GM23248 (cell line): ENCODE data around the gene NCAM2. TPM values are rescaled to one million over a fixed set of nuclear protein-coding genes. Genes with fewer than 3 reads are reported as not detected.

Source experiments
- DNase-seq: peaks from one replicate; pipeline ENCODE4 v3.0.0-alpha.2; 2015
- H2AFZ ChIP-seq: fragments of 200-600 bp; sonication (generic); 2 replicates; pipeline ENCODE4 v1.6.1; 2016; ENCODE audit warnings: antibody characterized with exemption
- H3F3A ChIP-seq: fragments of 200-600 bp; sonication (generic); 2 replicates; pipeline ENCODE4 v1.6.1; 2016; ENCODE audit warnings: mild to moderate bottlenecking, antibody characterized with exemption, mixed run types; ENCODE audit not compliant: insufficient read depth
- H3K27ac ChIP-seq: fragments of 200-600 bp; sonication (generic); 2 replicates; pipeline ENCODE4 v1.5.1; 2016; ENCODE audit warnings: mild to moderate bottlenecking
- H3K27me3 ChIP-seq: fragments of 200-600 bp; sonication (generic); replicated peaks from 2 replicates; pipeline ENCODE4 v1.6.1; 2016; ENCODE audit warnings: mild to moderate bottlenecking; ENCODE audit not compliant: insufficient read depth
- H3K36me3 ChIP-seq: fragments of 200-600 bp; sonication (generic); 2 replicates; pipeline ENCODE4 v1.6.1; 2016; ENCODE audit warnings: low read depth, mild to moderate bottlenecking
- H3K4me1 ChIP-seq: fragments of 200-600 bp; sonication (generic); 2 replicates; pipeline ENCODE4 v1.6.1; 2016; ENCODE audit warnings: mild to moderate bottlenecking; ENCODE audit not compliant: insufficient read depth
- H3K4me2 ChIP-seq: fragments of 200-600 bp; sonication (generic); one replicate; pipeline ENCODE4 v1.6.1; 2016; ENCODE audit warnings: mild to moderate bottlenecking; ENCODE audit not compliant: unreplicated experiment
- H3K4me3 ChIP-seq: fragments of 200-600 bp; sonication (generic); 2 replicates; pipeline ENCODE4 v1.5.1; 2016; ENCODE audit warnings: mild to moderate bottlenecking
- H3K79me2 ChIP-seq: fragments of 200-600 bp; sonication (generic); 2 replicates; pipeline ENCODE4 v1.6.1; 2016; ENCODE audit warnings: mild to moderate bottlenecking; ENCODE audit not compliant: insufficient read depth
- H3K9ac ChIP-seq: fragments of 200-600 bp; sonication (generic); 2 replicates; pipeline ENCODE4 v1.6.1; 2016; ENCODE audit warnings: mild to moderate bottlenecking
- H3K9me2 ChIP-seq: fragments of 200-600 bp; sonication (generic); 2 replicates; pipeline ENCODE4 v1.6.1; 2016; ENCODE audit warnings: mixed run types, mild to moderate bottlenecking, moderate library complexity; ENCODE audit not compliant: insufficient read depth
- H3K9me3 ChIP-seq: fragments of 200-600 bp; sonication (generic); one replicate; pipeline ENCODE4 v1.6.1; 2017; ENCODE audit warnings: low read depth
- H4K20me1 ChIP-seq: fragments of 200-600 bp; sonication (generic); 2 replicates; pipeline ENCODE4 v1.6.0; 2016; ENCODE audit not compliant: insufficient read depth
- EZH2 ChIP-seq: fragments of 200-600 bp; sonication (generic); IDR thresholded peaks from 2 replicates; pipeline ENCODE4 v1.6.1; 2018; ENCODE audit warnings: antibody characterized with exemption, mild to moderate bottlenecking; ENCODE audit not compliant: insufficient read depth, poor library complexity, severe bottlenecking
- EZH2phosphoT487 ChIP-seq: fragments of 200-600 bp; sonication (generic); IDR thresholded peaks from 2 replicates; pipeline ENCODE4 v1.6.1; 2018; ENCODE audit warnings: antibody characterized with exemption, moderate library complexity, mild to moderate bottlenecking, low read depth; ENCODE audit not compliant: insufficient read depth
- WGBS, 2 experiments: methylation state at CpG; one replicate each; pipeline ENCODE4 v1.1.6; 2015 to 2017; ENCODE audit warnings: low lambda C conversion rate in 2 of 2, low coverage in 1 of 2; ENCODE audit errors: missing lambda C conversion rate in 2 of 2; 5-methylcytosine and 5-hydroxymethylcytosine counted together
- in situ Hi-C: fragments of 300-500 bp; cut with MboI; formaldehyde crosslinking; loops from 2 replicates; pipeline ENCODE4 v1.15.0; 2020
- polyA plus RNA-seq: library from polyadenylated mRNA; unstranded; fragments of >200 nt; fragmentation: Nextera tagmentation; extraction: Ambion mirVana; gene quantifications from 2 replicates; pipeline ENCODE4 v1.2.1, GENCODE V29; 2016
- total RNA-seq: library from RNA; depleted of rRNA; stranded (reverse); fragments of >200 nt; shearing (Covaris generic); gene quantifications from 2 replicates; pipeline ENCODE4 v1.2.3, GENCODE V29; 2014

The NCAM2 gene
- total and polyA plus RNA-seq, 2 experiments from 2014 or later, result 1.3 to 1.7 TPM

DNA sequence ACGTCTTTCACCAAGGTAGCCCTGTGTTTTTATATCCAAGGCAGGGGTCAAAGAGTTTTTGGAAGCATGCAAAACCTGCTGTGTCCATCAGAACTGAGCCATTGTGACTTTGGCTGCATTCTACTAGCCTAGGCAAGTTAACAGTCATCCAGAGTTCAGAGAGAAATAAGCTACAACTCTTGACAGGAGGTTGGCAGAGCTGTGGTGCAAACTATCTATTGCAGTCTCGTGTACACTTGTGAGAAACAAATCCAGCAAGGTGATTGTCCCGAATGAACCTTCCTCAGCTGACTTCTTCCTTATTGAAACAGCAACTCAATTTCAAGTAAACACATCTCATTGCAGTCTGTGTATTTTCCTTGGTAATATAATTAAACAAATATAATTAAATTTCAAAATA is 124.5 kb downstream of the NCAM2 start:
- 40 to 43% methylated on average over 3 of the region's 3 CpGs for WGBS, 2 experiments
- no peak for TF ChIP-seq EZH2
- TF ChIP-seq EZH2phosphoT487, result no peak
- Histone ChIP-seq H3F3A (no peaks in the 10 kb centered on the region), H3K4me1 (no peaks in the 10 kb centered on the region), H3K27me3 (no peaks in the 10 kb centered on the region), H3K79me2 (no peaks in the 10 kb centered on the region), H3K4me3 (no peak overlapping the region), H4K20me1 (no peaks in the 10 kb centered on the region), H3K9me2 (no peaks in the 10 kb centered on the region), H3K36me3 (no peaks in the 10 kb centered on the region), H2AFZ (no peak overlapping the region), H3K9ac (no peak overlapping the region), H3K27ac (no peak overlapping the region), H3K4me2 (no peak overlapping the region), H3K9me3 (no peaks in the 10 kb centered on the region)
- DNase-seq, result no peak
- in situ Hi-C loops, result no loop called here

- TF ChIP-seq EZH2phosphoT487, result no peak
- TF ChIP-seq EZH2, result no peak
- no peaks in the 10 kb centered on the region for H3K9me3 ChIP-seq
- H3K9me2 ChIP-seq, result no peaks in the 10 kb centered on the region
- no peak for DNase-seq
- no peak overlapping the region for H2AFZ ChIP-seq
- no peaks in the 10 kb centered on the region for H3K27me3 ChIP-seq
- no peaks in the 10 kb centered on the region for H4K20me1 ChIP-seq
- no peak overlapping the region for H3K4me2 ChIP-seq
- H3K36me3 ChIP-seq, result no peaks in the 10 kb centered on the region
- no peaks in the 10 kb centered on the region for H3F3A ChIP-seq
- no peaks in the 10 kb centered on the region for H3K79me2 ChIP-seq
- H3K27ac ChIP-seq, result no peak overlapping the region
- no peak overlapping the region for H3K9ac ChIP-seq
- in situ Hi-C loops, result no loop called here
- no peak overlapping the region for H3K4me3 ChIP-seq
- H3K4me1 ChIP-seq, result no peaks in the 10 kb centered on the region
Observed at GRCh38 chr21:21132390-21132789, 134.2 kb downstream of the NCAM2 start.

DNA sequence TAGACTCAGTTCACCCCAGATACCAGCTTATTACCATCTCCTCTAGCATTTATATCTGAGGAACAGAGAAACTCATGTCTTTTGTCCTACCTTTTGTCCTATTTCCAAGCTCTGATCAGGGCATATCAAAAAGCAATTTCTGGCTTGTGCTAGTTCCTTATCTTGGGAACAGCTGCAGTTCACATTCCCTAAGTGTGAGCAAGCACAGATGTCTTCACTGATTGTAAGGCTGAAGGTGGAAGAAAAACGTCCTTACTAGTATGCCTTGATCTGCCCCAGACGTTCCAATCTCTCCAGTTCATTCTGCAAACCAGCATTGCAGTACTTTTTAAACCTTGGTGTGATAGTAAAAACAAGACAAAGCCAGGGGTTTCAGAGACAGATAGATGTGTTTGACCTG is 139.8 kb downstream of the NCAM2 start:
- no peak overlapping the region for H3K27ac ChIP-seq
- H2AFZ ChIP-seq, result peak overlapping the region; percentile 8; the same call in 1 of the 2 replicates
- H3K27me3 ChIP-seq, result no peaks in the 10 kb centered on the region
- TF ChIP-seq EZH2, result no peak
- TF ChIP-seq EZH2phosphoT487, result no peak
- H3K4me1 ChIP-seq, result no peaks in the 10 kb centered on the region
- no peaks in the 10 kb centered on the region for H3F3A ChIP-seq
- no peaks in the 10 kb centered on the region for H3K79me2 ChIP-seq
- no peak for DNase-seq
- no peaks in the 10 kb centered on the region for H3K9me2 ChIP-seq
- H3K9me3 ChIP-seq, result no peaks in the 10 kb centered on the region
- H3K4me3 ChIP-seq, result no peak overlapping the region
- H3K4me2 ChIP-seq, result no peak overlapping the region
- 15 to 17% methylated on average over 2 of the region's 2 CpGs for WGBS, 2 experiments
- no peak overlapping the region for H3K9ac ChIP-seq
- H4K20me1 ChIP-seq, result no peaks in the 10 kb centered on the region
- H3K36me3 ChIP-seq, result no peaks in the 10 kb centered on the region
- in situ Hi-C loops, result no loop called here

- Histone ChIP-seq H3K9me3 (no peaks in the 10 kb centered on the region), H3K4me2 (no peak overlapping the region), H2AFZ (no peak overlapping the region), H3K36me3 (no peaks in the 10 kb centered on the region), H4K20me1 (no peaks in the 10 kb centered on the region), H3K9me2 (no peaks in the 10 kb centered on the region), H3K4me3 (no peak overlapping the region), H3K27ac (no peak overlapping the region), H3K9ac (no peak overlapping the region), H3K27me3 (no peaks in the 10 kb centered on the region), H3K4me1 (no peaks in the 10 kb centered on the region), H3K79me2 (no peaks in the 10 kb centered on the region), H3F3A (no peaks in the 10 kb centered on the region)
- TF ChIP-seq EZH2 (no peak), EZH2phosphoT487 (no peak)
- in situ Hi-C loops, result no loop called here
- no peak for DNase-seq
- WGBS, 2 experiments, result 88 to 91% methylated on average over 24 to 25 of the region's 25 CpGs
Observed at GRCh38 chr21:21146587-21147373, 148.6 kb downstream of the NCAM2 start.

- Histone ChIP-seq H3K9me3 (no peaks in the 10 kb centered on the region), H3K4me2 (no peak overlapping the region), H3F3A (no peaks in the 10 kb centered on the region), H3K4me3 (no peak overlapping the region), H3K9ac (no peak overlapping the region), H3K4me1 (no peaks in the 10 kb centered on the region), H3K79me2 (no peaks in the 10 kb centered on the region), H3K27ac (no peak overlapping the region), H3K36me3 (no peaks in the 10 kb centered on the region), H4K20me1 (no peaks in the 10 kb centered on the region), H3K9me2 (no peaks in the 10 kb centered on the region), H3K27me3 (no peaks in the 10 kb centered on the region), H2AFZ (no peak overlapping the region)
- TF ChIP-seq EZH2phosphoT487 (no peak), EZH2 (no peak)
- in situ Hi-C loops, result no loop called here
- WGBS, 2 experiments, result 81 to 92% methylated on average over 4 of the region's 4 CpGs
- no peak for DNase-seq
Observed at GRCh38 chr21:21147374-21147745, 149.2 kb downstream of the NCAM2 start.
